H1 (cell line): ENCODE data around the gene PTPN22. TPM values are rescaled to one million over a fixed set of nuclear protein-coding genes. Genes with fewer than 3 reads are reported as not detected.

ENCODE experiments used
- SP4 ChIP-seq: IDR thresholded peaks from 2 replicates; pipeline ENCODE4 v1.6.1; 2012; ENCODE audit warnings: low read length, inconsistent platforms
- polyA plus RNA-seq, 7 experiments: library from polyadenylated mRNA; depleted of rRNA in 3 of 7; stranded (reverse) in 5 of 7; unstranded in 2 of 7; fragments of >200 nt in 5 of 7; fragments of 200-250 nt in 2 of 7; gene quantifications; 1 replicate in 5 of 7; 2 replicates in 1 of 7; 4 replicates in 1 of 7; pipeline versions ENCODE4 v1.2.1 to v1.2.3, GENCODE V29; 2011 to 2013; ENCODE audit warnings: missing spikeins in 2 of 7, mixed read lengths in 2 of 7
- total RNA-seq: library from RNA; stranded (reverse); fragmentation: NEBNext Ultra II Directional; extraction: Animal tissue kit (Norgen Biotek cat#: 25700); gene quantifications from 2 replicates; pipeline ENCODE4 v1.2.1, GENCODE V29; 2021
- TF ChIP-seq, protein P1 (sequence below): IDR thresholded peaks from 2 replicates; pipeline ENCODE4 v1.6.1; 2012; ENCODE audit warnings: inconsistent platforms

The PTPN22 gene
- total and polyA plus RNA-seq, 2 of the 8 experiments (the other 6 are each of a cell fraction or from before 2014, with no cell fraction given): not detected

- TF ChIP-seq, protein P1, sequence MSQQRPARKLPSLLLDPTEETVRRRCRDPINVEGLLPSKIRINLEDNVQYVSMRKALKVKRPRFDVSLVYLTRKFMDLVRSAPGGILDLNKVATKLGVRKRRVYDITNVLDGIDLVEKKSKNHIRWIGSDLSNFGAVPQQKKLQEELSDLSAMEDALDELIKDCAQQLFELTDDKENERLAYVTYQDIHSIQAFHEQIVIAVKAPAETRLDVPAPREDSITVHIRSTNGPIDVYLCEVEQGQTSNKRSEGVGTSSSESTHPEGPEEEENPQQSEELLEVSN: no peak
- TF ChIP-seq SP4: no peak
Measured at GRCh38 chr1:113904293-113904673, 32.8 kb upstream of the PTPN22 start (continued).
